Measurements from ENCODE around the gene RASAL2.
"Not testable (repeated sequence)": the region's sequence is repeated elsewhere in the genome, so short reads cannot be mapped to it uniquely, and the experiment has no call there.

Gene RASAL2

DNA sequence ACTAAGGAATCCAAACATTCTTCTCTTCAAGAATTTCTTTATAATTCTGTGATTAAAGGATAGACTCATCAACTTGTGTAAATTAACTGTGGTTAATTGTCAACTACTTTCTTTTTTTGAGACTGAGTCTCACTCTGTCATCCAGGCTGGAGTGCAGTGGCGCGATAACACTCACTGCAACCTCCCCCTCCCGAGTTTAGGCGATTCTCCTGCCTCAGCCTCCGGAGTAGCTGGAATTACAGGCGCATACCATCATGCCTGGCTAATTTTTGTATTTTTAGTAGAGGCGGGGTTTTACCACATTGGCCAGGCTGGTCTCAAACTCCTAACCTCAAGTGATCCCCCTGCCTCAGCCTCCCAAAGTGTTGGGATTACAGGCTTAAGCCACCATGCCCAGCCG, 296.4 kb downstream of the RASAL2 start:
- DNase-seq (ENCODE audit: low spot score): not testable (repeated sequence)

DNA sequence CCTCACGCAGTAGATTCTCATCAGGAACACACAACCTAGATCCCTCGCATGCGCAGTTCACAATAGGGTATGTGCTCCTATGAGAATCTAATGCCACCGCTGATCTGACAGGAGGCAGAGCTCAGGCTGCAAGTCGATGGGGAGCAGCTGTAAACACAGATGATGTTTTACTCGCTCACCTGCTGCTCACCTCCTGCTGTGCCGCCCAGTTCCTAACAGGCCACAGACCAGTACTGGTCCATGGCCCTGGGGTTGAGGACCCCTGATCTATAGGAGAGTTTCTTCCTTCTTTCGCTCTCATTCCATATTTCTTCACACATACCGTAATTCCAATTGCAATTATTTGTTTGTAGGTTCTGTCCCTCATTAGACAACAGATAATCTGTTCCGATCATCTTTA, 299.5 kb downstream of the RASAL2 start:
- DNase-seq (ENCODE audit: low spot score): no peak

DNA sequence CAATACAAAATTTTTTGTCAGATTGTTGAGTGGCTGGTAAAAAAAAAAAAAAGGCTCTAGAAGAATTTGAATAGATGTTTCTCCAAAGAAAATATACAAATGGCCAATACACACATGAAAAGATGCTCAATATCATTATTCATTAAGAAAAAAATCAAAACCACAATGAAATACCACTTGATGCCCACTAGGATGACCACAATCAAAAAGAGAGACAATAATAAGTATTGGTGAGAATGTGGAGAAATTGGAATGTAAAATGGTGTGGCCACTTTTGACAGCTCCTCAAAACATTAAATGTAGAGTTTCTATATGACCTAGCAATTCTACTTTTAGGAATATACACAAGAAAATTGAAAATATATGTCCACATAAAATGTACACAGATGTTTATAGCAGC, 302.9 kb downstream of the RASAL2 start:
- DNase-seq (ENCODE audit: low spot score): no peak

DNA sequence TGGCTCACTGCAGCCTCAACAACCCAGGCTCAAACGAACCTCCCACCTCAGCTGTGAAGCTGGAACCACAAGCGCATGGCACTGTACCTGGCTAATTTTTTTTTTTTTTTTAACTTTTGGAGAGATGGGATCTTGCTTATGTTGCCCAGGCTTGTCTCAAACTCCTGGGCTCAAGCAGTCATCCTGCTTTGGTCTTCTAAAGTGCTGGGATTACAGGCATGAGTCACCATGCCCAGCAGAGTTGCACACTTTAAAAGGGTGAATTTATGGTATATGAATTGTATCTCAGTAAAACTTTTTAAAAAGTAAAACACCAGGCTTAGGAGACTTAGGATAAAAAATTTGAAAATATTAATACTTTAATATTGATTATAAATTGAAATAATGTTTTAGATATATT, 303.8 kb downstream of the RASAL2 start:
- no peak for DNase-seq (ENCODE audit: low spot score)

DNA sequence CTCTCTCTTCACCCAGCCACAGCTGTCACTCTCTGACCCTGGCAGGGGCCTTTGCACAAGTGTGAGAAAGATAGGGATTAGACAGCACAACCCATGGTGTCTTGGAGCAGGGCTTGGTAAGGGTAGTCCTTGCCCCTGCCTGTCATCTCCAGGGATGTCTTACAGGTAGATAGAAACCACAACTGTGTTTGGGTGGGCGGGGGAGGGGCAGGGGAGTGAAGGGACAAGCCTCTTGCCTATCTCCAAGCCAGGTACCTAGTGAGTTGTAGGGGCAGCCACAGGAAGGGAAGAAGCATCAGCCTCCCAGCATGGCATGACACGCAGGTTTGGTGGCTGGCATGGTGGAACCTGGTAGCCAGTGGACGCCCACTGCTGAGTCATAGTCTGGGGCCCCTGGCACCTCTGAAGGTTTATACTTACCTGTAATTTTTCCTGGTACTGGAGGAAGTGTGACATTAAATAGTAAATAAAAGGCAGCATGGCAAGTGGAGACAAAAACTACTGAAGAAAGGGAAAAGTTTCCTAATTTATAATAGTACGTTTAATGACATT, 305.3 kb downstream of the RASAL2 start:
- no peak for DNase-seq (ENCODE audit: low spot score)

DNA sequence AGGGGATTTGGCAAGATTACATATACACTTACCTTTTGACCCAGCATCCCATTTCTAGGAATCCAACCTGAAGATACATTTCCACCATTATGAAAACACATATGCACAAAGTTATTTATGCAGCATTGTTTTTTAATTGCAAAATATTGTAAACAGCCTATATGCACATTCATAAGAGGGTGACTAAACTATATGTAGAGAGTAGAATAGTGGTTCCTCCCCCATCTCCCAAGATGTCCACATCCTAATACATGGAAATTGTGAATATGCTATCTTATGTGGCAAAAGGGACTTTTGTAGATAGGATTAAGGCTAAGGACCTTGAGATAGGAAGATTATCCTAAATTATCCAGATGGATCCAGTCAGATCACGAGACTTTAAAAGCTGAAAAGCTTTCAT, 311.2 kb downstream of the RASAL2 start:
- no peak for DNase-seq (ENCODE audit: low spot score)

DNA sequence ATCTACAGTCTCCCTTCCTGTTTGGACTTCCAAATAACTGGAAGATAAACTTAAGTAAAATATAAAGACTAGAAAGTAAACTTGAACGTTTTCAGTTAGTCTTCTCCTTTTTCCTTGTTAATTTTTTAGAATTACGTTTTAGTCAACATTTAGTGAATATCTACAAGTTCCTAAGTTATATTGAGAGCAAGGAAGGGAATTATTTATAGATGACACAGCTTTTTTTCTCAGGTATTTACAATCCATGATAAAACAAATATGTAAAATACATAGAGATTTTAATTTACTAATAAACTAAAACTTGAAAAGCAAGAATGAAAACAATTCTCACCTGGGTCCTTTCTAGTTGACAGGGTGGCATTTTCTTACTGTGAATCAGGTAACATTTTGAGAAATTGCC, 313.3 kb downstream of the RASAL2 start:
- DNase-seq (ENCODE audit: low spot score): no peak

DNA sequence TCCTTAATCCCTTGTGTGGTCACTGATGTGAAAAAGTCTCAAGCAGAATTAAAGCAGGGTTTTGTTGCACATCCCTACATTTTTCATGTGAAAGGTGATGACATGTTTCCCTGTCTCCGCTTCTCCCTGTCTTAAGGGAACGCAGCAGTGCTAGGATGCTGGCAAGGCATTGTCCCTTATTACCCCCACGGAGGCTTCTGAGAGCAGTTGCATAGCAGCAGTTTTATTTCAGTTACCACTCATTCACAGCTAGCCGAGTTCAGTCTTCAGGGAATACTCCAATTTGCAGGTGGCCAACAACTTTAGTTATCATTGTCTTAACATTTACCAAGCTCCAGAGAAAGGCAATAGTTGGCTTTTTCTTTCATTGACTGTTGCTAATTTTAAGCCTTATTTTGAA, 313.8 kb downstream of the RASAL2 start:
- DNase-seq (ENCODE audit: low spot score): no peak

DNA sequence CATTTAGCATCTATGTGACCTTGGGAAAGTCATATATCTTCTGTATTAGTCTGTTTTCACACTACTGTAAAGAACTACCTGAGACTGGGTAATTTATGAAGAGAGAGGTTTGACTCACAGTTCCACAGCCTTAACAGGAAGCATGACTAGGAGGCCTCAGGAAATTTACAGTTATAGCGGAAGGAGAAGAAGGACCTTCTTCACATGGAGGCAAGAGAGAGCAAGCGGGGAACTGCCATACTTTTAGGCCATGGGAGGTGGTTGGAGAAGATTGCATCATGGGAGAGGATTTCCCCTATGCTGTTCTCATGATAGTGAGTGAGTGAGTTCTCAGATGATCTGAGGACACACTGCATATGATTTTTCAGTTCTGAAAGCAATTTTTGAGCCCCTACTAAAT, 315.0 kb downstream of the RASAL2 start:
- no peak for DNase-seq (ENCODE audit: low spot score)

DNA sequence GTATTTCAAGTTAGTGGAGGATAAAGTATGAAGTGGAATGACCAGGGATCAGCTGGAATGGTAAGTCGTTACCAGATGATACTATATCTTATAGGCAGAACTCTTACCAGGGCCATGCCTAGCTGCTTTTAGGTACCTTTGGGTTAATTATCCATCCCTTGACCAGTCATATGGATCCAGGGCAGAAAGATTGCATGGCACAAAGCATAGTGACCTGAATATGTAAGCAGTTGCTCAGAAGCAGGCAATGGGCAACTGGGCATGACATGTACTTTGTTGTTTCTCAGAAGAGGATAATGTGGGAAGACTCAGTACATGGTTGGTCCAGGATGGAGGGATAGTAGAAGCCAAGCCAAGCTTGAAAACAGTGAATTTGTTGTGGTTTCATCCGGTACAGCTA, 315.6 kb downstream of the RASAL2 start:
- DNase-seq (ENCODE audit: low spot score): no peak

DNA sequence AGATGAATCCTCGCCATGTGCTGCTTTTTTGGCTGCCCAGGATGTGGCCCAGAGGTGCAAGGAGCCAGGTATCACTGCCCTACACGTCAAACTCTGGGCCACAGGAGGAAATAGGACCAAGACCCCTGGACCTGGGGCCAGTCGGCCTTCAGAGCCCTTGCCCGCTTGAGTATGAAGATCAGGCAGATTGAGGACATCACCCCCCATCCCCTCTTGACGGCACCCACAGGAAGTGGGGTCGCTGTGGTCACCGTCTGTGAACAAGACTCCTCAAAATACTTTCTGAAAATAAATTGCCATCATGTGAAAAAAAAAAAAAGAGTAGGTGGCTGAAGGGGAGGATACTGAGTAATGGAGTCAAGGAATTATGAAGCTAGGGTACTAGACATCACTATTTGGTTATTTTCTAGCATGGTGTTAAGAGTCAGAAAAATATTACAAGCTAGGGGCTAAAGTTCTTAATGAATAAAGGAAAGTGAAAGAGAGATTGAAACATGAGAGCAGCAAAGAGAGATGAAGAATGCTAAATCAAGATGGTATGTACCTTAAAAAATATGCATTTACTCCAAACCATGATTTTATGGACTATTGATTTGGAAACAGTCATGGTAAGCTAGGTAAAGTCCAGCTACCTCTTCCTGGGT, 318.0 kb downstream of the RASAL2 start:
- no peak for DNase-seq (ENCODE audit: low spot score)

DNA sequence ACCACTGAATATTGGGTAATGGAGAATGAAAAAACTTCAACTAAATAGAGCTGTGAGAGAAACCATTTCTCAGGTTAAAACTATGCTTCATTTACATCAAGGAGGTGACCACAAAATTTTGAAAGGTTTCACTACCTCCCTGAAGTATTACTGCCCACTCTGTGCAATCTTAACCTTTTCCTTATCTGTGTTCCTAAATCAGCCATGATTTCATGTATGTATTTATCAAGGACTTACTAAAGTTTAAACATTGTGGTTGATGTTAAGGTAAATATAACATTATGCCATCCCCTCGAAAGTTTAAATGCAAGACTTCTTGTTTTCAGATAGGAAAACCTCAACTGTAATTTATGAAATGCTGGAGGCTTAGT, 318.5 kb downstream of the RASAL2 start:
- DNase-seq (ENCODE audit: low spot score): no peak

DNA sequence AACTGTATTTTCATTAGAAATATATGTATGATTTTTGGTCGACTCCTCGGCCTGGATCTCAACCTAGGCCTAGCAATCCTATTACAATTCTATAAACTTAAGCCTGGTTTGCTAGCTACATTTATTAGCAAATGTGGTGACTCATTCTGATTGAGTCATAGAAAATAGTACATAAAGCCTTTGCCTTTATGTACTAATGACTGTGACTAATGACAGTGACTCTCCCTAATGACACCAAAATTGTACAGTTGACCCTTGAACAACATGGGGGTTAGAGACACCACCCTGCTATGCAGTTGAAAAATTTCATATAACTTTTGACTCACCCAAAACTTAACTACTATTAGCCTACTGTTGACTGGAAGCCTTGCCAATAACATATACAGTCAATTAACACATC, 324.0 kb downstream of the RASAL2 start:
- peak; percentile 35 for DNase-seq (ENCODE audit: low spot score)

DNA sequence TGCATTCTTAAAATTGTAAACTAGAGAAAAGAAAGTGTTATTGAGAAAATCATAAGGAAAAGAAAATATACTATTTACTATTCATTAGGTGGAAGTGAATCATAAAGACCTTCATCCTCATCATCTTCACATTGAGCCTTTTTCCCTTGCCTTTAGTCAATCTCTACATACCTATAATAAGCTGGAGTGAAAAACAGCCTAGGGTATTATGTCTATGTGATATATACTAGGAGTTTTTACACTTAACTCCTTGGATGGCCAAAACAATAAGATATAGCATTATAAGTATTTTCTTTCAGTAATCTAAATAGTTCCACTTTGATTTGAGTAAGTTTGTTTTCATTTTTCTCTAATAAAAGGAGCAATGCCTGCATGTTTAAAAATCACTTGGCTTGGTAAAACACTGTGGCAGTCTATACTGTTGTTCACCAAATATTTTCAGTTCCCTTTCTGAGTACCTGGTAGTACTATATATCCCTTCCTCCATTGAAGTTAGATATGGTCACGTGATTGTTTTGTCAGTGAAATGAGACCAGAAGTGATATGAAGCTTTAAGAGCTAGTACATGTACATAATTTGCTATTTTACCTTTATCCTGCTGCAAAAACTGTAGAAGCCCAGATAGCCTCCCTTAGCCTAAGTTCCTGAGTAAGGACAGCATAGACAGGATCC, 324.5 kb downstream of the RASAL2 start:
- DNase-seq (ENCODE audit: low spot score): no peak

DNA sequence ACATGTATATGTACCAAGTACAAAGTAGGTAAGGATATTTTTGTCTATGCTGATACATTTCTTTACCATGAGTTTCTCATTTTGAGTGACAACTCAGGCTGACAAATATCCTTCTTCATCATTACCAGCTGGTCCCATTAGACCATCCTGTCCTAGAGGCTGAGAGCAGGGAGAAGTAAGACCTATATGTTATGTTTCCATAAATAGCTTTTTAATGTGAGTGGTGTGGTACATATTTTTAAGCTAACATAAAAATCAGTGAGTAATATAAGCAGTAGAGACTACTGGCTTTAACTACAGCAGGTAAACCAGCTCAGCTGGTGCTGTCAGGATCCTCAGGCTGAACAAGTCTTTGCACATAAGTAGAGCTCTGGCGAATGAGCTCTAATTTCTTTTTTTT, 340.5 kb downstream of the RASAL2 start:
- DNase-seq (ENCODE audit: low spot score): no peak

DNA sequence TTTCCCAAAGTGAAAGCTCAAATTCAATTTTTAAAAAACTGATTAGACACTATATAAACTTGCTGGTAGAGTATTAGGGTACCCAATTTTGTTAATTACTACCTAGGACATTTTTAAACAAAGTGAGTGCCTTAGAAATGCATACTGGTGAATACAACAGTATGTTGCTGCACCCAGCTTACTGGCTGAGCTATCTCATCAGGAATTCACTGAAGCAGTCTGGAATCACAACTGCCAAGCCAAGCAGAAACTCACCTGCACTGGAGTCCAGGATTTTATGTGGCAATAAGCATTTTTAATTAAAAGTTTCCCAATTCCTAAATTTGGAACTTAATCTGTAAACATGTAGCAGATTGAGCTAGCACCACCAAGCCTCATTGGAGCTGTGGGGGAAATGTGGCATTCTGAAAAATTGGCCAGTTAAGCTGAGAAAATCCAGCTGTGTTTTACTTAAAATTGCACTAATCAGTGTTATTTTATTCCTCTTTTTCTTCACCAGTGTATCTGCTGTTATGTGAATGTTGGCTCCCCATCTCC, 341.1 kb downstream of the RASAL2 start:
- DNase-seq (ENCODE audit: low spot score): no peak

DNA sequence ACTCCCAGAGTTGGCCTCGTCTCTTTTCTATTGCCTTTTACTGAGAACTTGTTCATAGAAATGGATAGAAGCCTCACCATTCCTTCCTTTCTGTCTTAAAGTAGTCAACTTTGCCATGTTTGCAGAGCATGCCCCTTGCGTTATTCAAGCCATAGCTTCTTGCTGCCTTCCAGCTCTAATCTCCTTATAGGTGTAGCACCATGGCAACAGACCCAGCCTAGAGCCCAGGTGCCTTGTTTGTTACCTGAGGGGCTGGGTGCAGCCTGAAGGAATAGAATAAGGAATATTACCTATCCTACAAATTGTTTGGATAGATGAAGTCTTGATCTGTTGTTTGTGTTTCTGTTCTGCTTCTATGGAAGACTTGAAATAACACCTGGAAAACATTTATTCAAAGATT, 343.0 kb downstream of the RASAL2 start:
- no peak for DNase-seq (ENCODE audit: low spot score)

DNA sequence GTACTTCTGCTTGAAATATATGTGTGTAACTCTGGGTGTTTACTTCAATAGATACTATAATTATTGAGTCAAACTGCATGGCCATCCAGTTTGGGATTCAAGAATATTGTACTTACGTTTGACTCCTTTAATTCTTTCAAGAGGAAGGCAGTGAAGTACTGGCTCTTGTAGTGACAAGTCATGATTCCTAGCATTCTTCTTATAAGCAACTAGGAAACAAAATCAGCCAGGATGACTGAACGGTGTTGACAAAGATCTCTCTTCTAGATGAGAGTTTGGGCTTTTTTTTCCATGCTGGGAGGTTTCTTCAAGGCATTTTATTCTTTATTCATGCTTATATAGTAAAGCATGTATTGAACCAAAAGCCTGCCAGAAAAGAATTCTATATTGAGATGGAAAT, 344.5 kb downstream of the RASAL2 start:
- DNase-seq (ENCODE audit: low spot score): no peak

DNA sequence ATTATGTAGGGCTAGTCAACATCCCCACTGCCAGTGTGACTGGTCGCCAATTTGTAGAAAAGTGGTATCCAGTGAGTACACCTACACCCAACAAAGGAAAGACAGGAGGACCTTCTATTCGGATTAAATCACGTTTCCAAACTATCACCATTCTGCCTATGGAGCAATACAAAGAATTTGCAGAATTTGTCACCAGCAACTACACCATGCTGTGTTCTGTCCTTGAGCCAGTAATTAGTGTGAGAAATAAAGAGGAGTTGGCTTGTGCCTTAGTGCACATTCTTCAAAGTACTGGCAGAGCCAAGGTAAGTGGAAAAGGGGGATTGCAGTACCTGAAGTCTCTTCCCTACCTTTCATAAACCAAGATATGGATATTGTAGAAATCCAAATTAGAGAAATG, 349.0 kb downstream of the RASAL2 start:
- no peak for DNase-seq (ENCODE audit: low spot score)

DNA sequence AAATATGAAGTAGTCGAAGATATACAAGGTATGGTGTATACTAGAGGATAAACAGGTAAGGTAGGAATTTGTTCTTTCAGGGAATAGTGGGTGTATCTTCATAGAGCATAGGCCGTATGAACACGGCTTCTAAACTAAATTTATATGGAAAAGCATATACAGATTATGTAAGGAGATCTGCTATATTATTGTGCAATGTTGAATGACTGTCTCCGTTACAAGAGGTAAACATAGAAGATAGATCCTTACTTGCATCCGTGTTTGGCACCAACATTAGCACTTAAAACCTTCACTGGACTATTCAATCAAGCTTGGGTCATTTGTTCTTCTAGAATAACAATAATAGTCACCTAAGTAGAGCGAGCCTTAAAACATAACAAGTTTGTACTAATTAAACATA, 357.0 kb downstream of the RASAL2 start:
- no peak for DNase-seq (ENCODE audit: low spot score)

DNA sequence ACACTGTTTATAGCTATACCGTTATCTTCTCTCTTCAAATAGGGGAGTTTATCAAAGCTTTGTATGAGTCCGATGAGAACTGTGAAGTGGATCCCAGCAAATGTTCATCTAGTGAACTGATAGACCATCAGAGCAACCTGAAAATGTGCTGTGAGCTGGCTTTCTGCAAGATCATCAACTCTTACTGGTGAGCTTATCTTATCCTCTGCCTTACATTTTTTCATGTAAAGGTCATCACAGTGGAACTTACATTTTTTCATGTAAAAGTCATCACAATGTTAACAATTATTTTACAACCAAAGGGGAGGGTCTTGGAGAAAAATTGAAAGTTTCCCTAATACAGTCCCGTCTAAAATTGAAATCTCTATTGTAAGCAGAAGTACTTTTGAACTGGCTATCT, 357.6 kb downstream of the RASAL2 start:
- DNase-seq (ENCODE audit: low spot score): peak; percentile 16

DNA sequence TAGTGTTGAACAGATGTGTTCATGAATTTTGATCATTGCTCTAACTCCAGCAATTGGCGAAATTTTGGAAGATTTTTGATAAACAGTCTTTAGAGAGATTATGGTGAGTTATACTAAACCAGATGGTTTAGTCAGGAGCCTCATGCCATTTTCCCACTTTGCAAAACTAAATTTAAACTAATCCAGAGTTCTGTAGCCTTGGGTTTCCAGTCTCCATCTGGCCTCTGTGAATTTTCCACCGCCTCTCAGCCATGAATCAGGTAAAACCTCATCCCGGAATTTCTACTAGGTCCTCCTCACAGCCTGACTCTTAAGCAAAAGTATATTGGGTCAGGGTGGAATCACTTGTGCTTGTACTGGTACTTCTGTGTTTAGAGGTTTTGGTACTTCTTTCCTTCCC, 358.1 kb downstream of the RASAL2 start:
- DNase-seq (ENCODE audit: low spot score): no peak

DNA sequence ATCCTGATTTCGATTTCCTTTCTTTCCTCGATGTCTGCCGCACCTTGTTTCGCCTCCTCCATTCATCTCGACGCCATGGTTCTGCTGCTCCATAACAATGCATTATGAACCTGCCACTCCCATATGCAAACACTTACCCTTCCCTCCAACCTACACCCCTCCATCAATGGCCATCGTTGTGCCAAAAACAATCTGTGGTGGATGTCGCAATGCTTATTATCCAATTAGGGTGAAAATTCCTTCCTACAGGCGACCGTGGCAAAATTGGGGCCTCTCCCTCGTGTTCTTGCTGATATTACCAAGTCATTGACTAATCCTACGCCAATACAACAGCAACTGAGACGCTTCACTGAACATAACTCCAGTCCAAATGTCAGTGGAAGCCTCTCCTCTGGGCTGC, 362.6 kb downstream of the RASAL2 start:
- DNase-seq (ENCODE audit: low spot score): no peak

DNA sequence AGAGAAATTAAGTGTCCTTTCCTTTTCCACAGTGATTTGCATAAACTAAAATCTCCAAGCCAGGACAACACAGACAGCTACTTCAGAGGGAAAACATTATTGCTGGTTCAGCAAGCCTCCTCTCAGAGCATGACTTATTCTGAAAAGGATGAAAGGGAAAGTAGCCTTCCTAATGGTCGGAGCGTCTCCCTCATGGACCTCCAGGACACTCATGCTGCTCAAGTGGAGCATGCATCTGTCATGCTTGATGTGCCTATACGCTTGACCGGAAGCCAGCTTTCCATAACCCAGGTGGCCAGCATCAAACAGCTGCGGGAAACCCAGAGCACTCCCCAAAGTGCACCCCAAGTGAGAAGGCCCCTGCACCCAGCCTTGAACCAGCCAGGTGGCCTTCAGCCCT, 363.7 kb downstream of the RASAL2 start:
- no peak for DNase-seq (ENCODE audit: low spot score)

All from hepatic stellate cell (primary cell).